ENCODE measurements around the gene PICALM. TPM values are rescaled to one million over a fixed set of nuclear protein-coding genes. Genes with fewer than 3 reads are reported as not detected.
A peak's percentile ranks its signal among the peaks of the same experiment; 100 is the strongest.

The PICALM gene
- total RNA-seq, 4 donors from 2014 or later, result 198 to 320 (median 220) TPM

- Histone ChIP-seq H3K9me3 (no peaks in the 10 kb centered on the region), H3K27me3 (no peaks in the 10 kb centered on the region)
These were observed 1.5 kb upstream of the PICALM start for GRCh38 chr11:86070142-86071056.

GRCh38 chr11:86069408-86070101, 671 bp upstream of the PICALM start:
- WGBS, 2 donors, result 19 to 20% methylated on average over 13 of the region's 14 CpGs
- no peaks in the 10 kb centered on the region for H3K9me3 ChIP-seq
- H3K4me1 ChIP-seq, result peaks cover 7 to 13% of the 10 kb centered on the region in 2 donors
- no peaks in the 10 kb centered on the region for H3K27me3 ChIP-seq
- H3K4me3 ChIP-seq (replicated peaks in 1 of 3), result peak overlapping the region in 2 of 3 donors; percentile 13 to 89
- H3K36me3 ChIP-seq, result no peaks in the 10 kb centered on the region
- intact Hi-C loops (cut with DNase I), result no loop called here
- peak in 1 of 2 donors; percentile 4 for DNase-seq
- TF ChIP-seq POLR2A (IDR thresholded peaks at IDR 0.05) (no peak), CTCF (IDR thresholded peaks at IDR 0.05) (no peak)
- H3K27ac ChIP-seq, result peak overlapping the region; percentile 91 to 96 (median 94)

More at GRCh38 chr11:86070142-86071056, 1.5 kb upstream of the PICALM start:
- Histone ChIP-seq H3K36me3 (no peaks in the 10 kb centered on the region), H3K27ac (peak overlapping the region; percentile 91 to 96 (median 94)), H3K4me3 (replicated peaks in 1 of 3) (no peak overlapping the region), H3K4me1 (peaks cover 4 to 9% of the 10 kb centered on the region in 2 donors)
- intact Hi-C loops (cut with DNase I), result no loop called here
- 80 to 87% methylated on average over 2 of the region's 2 CpGs for WGBS, 2 donors
- no peak for TF ChIP-seq POLR2A (IDR thresholded peaks at IDR 0.05)
- no peak for TF ChIP-seq CTCF (IDR thresholded peaks at IDR 0.05)
- no peak for DNase-seq

- no peaks in the 10 kb centered on the region for H3K9me3 ChIP-seq
- H3K4me1 ChIP-seq, result peaks cover 7 to 17% of the 10 kb centered on the region in 2 donors
- WGBS, 2 donors, result 0% methylated on average over 37 to 42 of the region's 47 CpGs
- intact Hi-C loops (cut with DNase I), result no loop called here
- H3K36me3 ChIP-seq, result no peaks in the 10 kb centered on the region
- H3K27me3 ChIP-seq, result no peaks in the 10 kb centered on the region
- peak overlapping the region; percentile 92 to 94 (median 92) for H3K27ac ChIP-seq
- TF ChIP-seq CTCF (IDR thresholded peaks at IDR 0.05), result no peak
- TF ChIP-seq POLR2A (IDR thresholded peaks at IDR 0.05), result no peak
- peak; percentile 36 to 54 for DNase-seq
- H3K4me3 ChIP-seq (replicated peaks in 1 of 3), result peak overlapping the region; percentile 74 to 89 (median 77)
These were observed 579 bp downstream of the PICALM start for GRCh38 chr11:86068138-86068871.

- no peak for DNase-seq
- H3K4me1 ChIP-seq, result peaks cover 7 to 17% of the 10 kb centered on the region in 2 donors
- WGBS, 2 donors, result 0 to 1% methylated on average over 4 to 5 of the region's 5 CpGs
- TF ChIP-seq CTCF (IDR thresholded peaks at IDR 0.05), result no peak
- no peak for TF ChIP-seq POLR2A (IDR thresholded peaks at IDR 0.05)
- H3K27ac ChIP-seq, result peak overlapping the region; percentile 92 to 94 (median 92)
- no peaks in the 10 kb centered on the region for H3K36me3 ChIP-seq
- no peaks in the 10 kb centered on the region for H3K27me3 ChIP-seq
- H3K4me3 ChIP-seq (replicated peaks in 1 of 3), result peak overlapping the region in 2 of 3 donors; percentile 74 to 89
- intact Hi-C loops (cut with DNase I), result no loop called here
- no peaks in the 10 kb centered on the region for H3K9me3 ChIP-seq
These were observed 1.1 kb downstream of the PICALM start for GRCh38 chr11:86067851-86068137.
